CD14-positive monocyte (primary cell): ENCODE data around the gene VEPH1. TPM values are rescaled to one million over a fixed set of nuclear protein-coding genes. Genes with fewer than 3 reads are reported as not detected.

Source experiments
- DNase-seq, 3 donors: peaks; one replicate each; pipeline ENCODE4 v3.0.0-alpha.2; 2011 to 2022
- H2AFZ ChIP-seq: 2 replicates; pipeline ENCODE4 v1.6.0; 2012; ENCODE audit warnings: mild to moderate bottlenecking, low read depth, low read length, inconsistent platforms; ENCODE audit not compliant: insufficient read depth, poor library complexity, severe bottlenecking
- H3K27ac ChIP-seq, 2 donors: 1 replicate in 1 of 2; 2 replicates in 1 of 2; pipeline ENCODE4 v1.5.1; 2012 to 2013; ENCODE audit warnings: low read length in 2 of 2, control low read depth in 1 of 2, inconsistent platforms in 1 of 2, low read depth in 1 of 2, mild to moderate bottlenecking in 1 of 2
- H3K27me3 ChIP-seq, 2 donors: one replicate each; pipeline versions ENCODE4 v1.6.0 to v1.6.1; 2011 to 2013; ENCODE audit warnings: low read length in 2 of 2; ENCODE audit not compliant: control insufficient read depth in 2 of 2, insufficient read depth in 2 of 2
- H3K36me3 ChIP-seq, 2 donors: replicated peaks in 1 of 2; 1 replicate in 1 of 2; 2 replicates in 1 of 2; pipeline versions ENCODE4 v1.5.1 to v1.6.1; 2012 to 2013; ENCODE audit warnings: low read length in 2 of 2, control low read depth in 1 of 2, inconsistent platforms in 1 of 2, mild to moderate bottlenecking in 1 of 2; ENCODE audit not compliant: insufficient read depth in 2 of 2, control insufficient read depth in 1 of 2
- H3K4me1 ChIP-seq, 2 donors: 1 replicate in 1 of 2; 2 replicates in 1 of 2; pipeline versions ENCODE4 v1.5.1 to v1.6.1; 2012 to 2013; ENCODE audit warnings: low read length in 2 of 2, control low read depth in 1 of 2, inconsistent platforms in 1 of 2, mild to moderate bottlenecking in 1 of 2, moderate library complexity in 1 of 2; ENCODE audit not compliant: insufficient read depth in 2 of 2, control insufficient read depth in 1 of 2
- H3K4me2 ChIP-seq: replicated peaks from 2 replicates; pipeline ENCODE3; 2012; ENCODE audit warnings: low read length, moderate library complexity, mild to moderate bottlenecking; ENCODE audit not compliant: poor library complexity, severe bottlenecking; ENCODE audit errors: extremely low read depth
- H3K4me3 ChIP-seq, 3 experiments: fragments of 200-600 bp in 1 of 3; sonication (generic) in 1 of 3; replicated peaks in 1 of 3; 1 replicate in 2 of 3; 2 replicates in 1 of 3; pipeline ENCODE4 v1.5.1; 2011 to 2013; ENCODE audit warnings: low read length in 3 of 3, mild to moderate bottlenecking in 3 of 3, control low read depth in 2 of 3, low read depth in 2 of 3, inconsistent platforms in 1 of 3, moderate library complexity in 1 of 3
- H3K79me2 ChIP-seq: 2 replicates; pipeline ENCODE4 v1.6.0; 2012; ENCODE audit warnings: mild to moderate bottlenecking, control low read depth, inconsistent platforms, low read length, moderate library complexity; ENCODE audit not compliant: insufficient read depth
- H3K9ac ChIP-seq: 2 replicates; pipeline ENCODE4 v1.6.0; 2017; ENCODE audit warnings: low read length, mild to moderate bottlenecking; ENCODE audit not compliant: insufficient read depth, poor library complexity, severe bottlenecking
- H3K9me3 ChIP-seq, 2 donors: replicated peaks in 1 of 2; 1 replicate in 1 of 2; 2 replicates in 1 of 2; pipeline versions ENCODE4 v1.5.1 to v1.6.1; 2012 to 2013; ENCODE audit warnings: low read length in 2 of 2, control low read depth in 1 of 2; ENCODE audit not compliant: control insufficient read depth in 1 of 2, insufficient read depth in 1 of 2
- H4K20me1 ChIP-seq: 2 replicates; pipeline ENCODE4 v1.6.0; 2012; ENCODE audit warnings: mild to moderate bottlenecking, low read length, control low read depth, moderate library complexity; ENCODE audit not compliant: insufficient read depth
- H3K27ac Mint-ChIP-seq, 7 donors: one replicate each; pipeline ENCODE4 v1.8.0; 2020; ENCODE audit warnings: mild to moderate bottlenecking in 7 of 7, mixed read lengths in 7 of 7, moderate library complexity in 6 of 7, inconsistent platforms in 2 of 7
- H3K27me3 Mint-ChIP-seq, 3 donors: one replicate each; pipeline ENCODE4 v1.8.0; 2021 to 2022; ENCODE audit warnings: low read depth in 3 of 3, mild to moderate bottlenecking in 3 of 3, mixed read lengths in 3 of 3, moderate library complexity in 3 of 3, inconsistent platforms in 1 of 3
- H3K36me3 Mint-ChIP-seq, 2 donors: one replicate each; pipeline ENCODE4 v1.8.0; 2020; ENCODE audit warnings: mixed read lengths in 2 of 2, inconsistent platforms in 1 of 2, mild to moderate bottlenecking in 1 of 2
- H3K4me1 Mint-ChIP-seq: one replicate; pipeline ENCODE4 v1.8.0; 2020; ENCODE audit warnings: mild to moderate bottlenecking, mixed read lengths
- H3K4me3 Mint-ChIP-seq, 2 donors: one replicate each; pipeline ENCODE4 v1.8.0; 2020; ENCODE audit warnings: mild to moderate bottlenecking in 2 of 2, mixed read lengths in 2 of 2, moderate library complexity in 1 of 2
- H3K9me3 Mint-ChIP-seq, 7 donors: one replicate each; pipeline ENCODE4 v1.8.0; 2020 to 2022; ENCODE audit warnings: mixed read lengths in 7 of 7, mild to moderate bottlenecking in 6 of 7, moderate library complexity in 6 of 7, inconsistent platforms in 2 of 7
- WGBS: methylation state at CpG from one replicate; pipeline ENCODE4 v1.1.5; 2013; ENCODE audit warnings: missing lambda C conversion rate; ENCODE audit not compliant: insufficient coverage; 5-methylcytosine and 5-hydroxymethylcytosine counted together
- intact Hi-C, 2 donors: fragments of 100-400 bp; cut with micrococcal nuclease; formaldehyde crosslinking; loops; one replicate each; pipeline versions ENCODE4 v1.15.0 to v1.15.1; 2023
- polyA plus RNA-seq, 3 donors: library from polyadenylated mRNA; depleted of rRNA in 1 of 3; unstranded in 2 of 3; stranded (reverse) in 1 of 3; fragments of 300-500 nt in 2 of 3; fragments of >200 nt in 1 of 3; fragmentation: Illumina TruSeq in 2 of 3; gene quantifications; 1 replicate in 2 of 3; 2 replicates in 1 of 3; pipeline ENCODE4 v1.2.3, GENCODE V29; 2012 to 2021
- TF ChIP-seq, protein P1 (sequence below): fragments of 200-600 bp; IDR thresholded peaks from one replicate; pipeline ENCODE4 v1.8.0; 2022; ENCODE audit warnings: antibody characterized with exemption, mild to moderate bottlenecking

VEPH1 gene
- polyA plus RNA-seq, 3 donors: 0.44 TPM; not detected in 2

- WGBS: no CpG with 5 or more reads among the region's 2 CpGs
- H3K4me1 Mint-ChIP-seq: no peaks in the 10 kb centered on the region
- H3K4me3 ChIP-seq: no peak overlapping the region
- peaks cover 2 to 15% (median 8%) of the 10 kb centered on the region in 7 donors for H3K9me3 Mint-ChIP-seq
- no peaks in the 10 kb centered on the region for H3K36me3 Mint-ChIP-seq
- H3K9me3 ChIP-seq: peaks cover 0 to 4% of the 10 kb centered on the region in 2 donors
- no peaks in the 10 kb centered on the region for H3K4me1 ChIP-seq
- no peak for DNase-seq
- H3K36me3 ChIP-seq: no peaks in the 10 kb centered on the region
- intact Hi-C loops: no loop called here
- peaks cover 0 to 3% (median 2%) of the 10 kb centered on the region in 3 donors for H3K27me3 Mint-ChIP-seq
- no peaks in the 10 kb centered on the region for H3K27me3 ChIP-seq
- no peaks in the 10 kb centered on the region for H4K20me1 ChIP-seq
- no peak overlapping the region for H2AFZ ChIP-seq
- H3K4me3 Mint-ChIP-seq: no peak overlapping the region
- H3K4me2 ChIP-seq: no peak overlapping the region
- no peaks in the 10 kb centered on the region for H3K79me2 ChIP-seq
- no peak overlapping the region for H3K27ac Mint-ChIP-seq
- TF ChIP-seq, protein P1, sequence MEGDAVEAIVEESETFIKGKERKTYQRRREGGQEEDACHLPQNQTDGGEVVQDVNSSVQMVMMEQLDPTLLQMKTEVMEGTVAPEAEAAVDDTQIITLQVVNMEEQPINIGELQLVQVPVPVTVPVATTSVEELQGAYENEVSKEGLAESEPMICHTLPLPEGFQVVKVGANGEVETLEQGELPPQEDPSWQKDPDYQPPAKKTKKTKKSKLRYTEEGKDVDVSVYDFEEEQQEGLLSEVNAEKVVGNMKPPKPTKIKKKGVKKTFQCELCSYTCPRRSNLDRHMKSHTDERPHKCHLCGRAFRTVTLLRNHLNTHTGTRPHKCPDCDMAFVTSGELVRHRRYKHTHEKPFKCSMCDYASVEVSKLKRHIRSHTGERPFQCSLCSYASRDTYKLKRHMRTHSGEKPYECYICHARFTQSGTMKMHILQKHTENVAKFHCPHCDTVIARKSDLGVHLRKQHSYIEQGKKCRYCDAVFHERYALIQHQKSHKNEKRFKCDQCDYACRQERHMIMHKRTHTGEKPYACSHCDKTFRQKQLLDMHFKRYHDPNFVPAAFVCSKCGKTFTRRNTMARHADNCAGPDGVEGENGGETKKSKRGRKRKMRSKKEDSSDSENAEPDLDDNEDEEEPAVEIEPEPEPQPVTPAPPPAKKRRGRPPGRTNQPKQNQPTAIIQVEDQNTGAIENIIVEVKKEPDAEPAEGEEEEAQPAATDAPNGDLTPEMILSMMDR: no peak
- no peak overlapping the region for H3K27ac ChIP-seq
- no peak overlapping the region for H3K9ac ChIP-seq
Measured at GRCh38 chr3:157549498-157549897, 46.3 kb upstream of the VEPH1 start.

- peaks cover 11% of the 10 kb centered on the region for H3K4me1 Mint-ChIP-seq
- no peaks in the 10 kb centered on the region for H3K36me3 Mint-ChIP-seq
- Histone ChIP-seq H3K79me2 (no peaks in the 10 kb centered on the region), H3K4me2 (no peak overlapping the region), H3K4me1 (peaks cover 6 to 8% of the 10 kb centered on the region in 2 donors), H3K9me3 (peaks cover 0 to 10% of the 10 kb centered on the region in 2 donors), H3K9ac (no peak overlapping the region), H3K4me3 (no peak overlapping the region), H4K20me1 (no peaks in the 10 kb centered on the region), H3K27me3 (peaks cover 0 to 15% of the 10 kb centered on the region in 2 donors), H3K36me3 (no peaks in the 10 kb centered on the region), H3K27ac (no peak overlapping the region), H2AFZ (no peak overlapping the region)
- peaks cover 10 to 25% (median 23%) of the 10 kb centered on the region in 3 donors for H3K27me3 Mint-ChIP-seq
- intact Hi-C loops: no loop called here
- no peak overlapping the region for H3K27ac Mint-ChIP-seq
- H3K9me3 Mint-ChIP-seq: peaks cover 6 to 20% (median 11%) of the 10 kb centered on the region in 7 donors
- WGBS: no CpG with 5 or more reads among the region's 4 CpGs
- TF ChIP-seq, protein P1: no peak
- no peak overlapping the region for H3K4me3 Mint-ChIP-seq
- DNase-seq: no peak
Measured at GRCh38 chr3:157544501-157545130, 41.4 kb upstream of the VEPH1 start.
